GM12878 (cell line): ENCODE measurements around the gene FOSL1. TPM values are rescaled to one million over a fixed set of nuclear protein-coding genes. Genes with fewer than 3 reads are reported as not detected.

Experiments used
- ATAC-seq: fragments of 200-7000 bp; cut with Tn5 transposase; 3 replicates; pipeline ENCODE4 v1.9.1; 2020; ENCODE audit warnings: mild to moderate bottlenecking, moderate library complexity
- BruUV-seq: library from RNA; stranded (reverse); fragments of 400-500 nt; replicated peaks from 2 replicates; lab custom pipeline; 2021; lab: Mats Ljungman, UMichigan
- CTCF ChIA-PET: fragments of 300-600 bp; sonication (Branson Sonifier 250); formaldehyde crosslinking; extraction: SDS; loops from one replicate; lab custom pipeline; 2021; ENCODE audit warnings: inconsistent platforms; lab: Yijun Ruan, JAX
- POLR2A ChIA-PET: fragments of 350-600 bp; formaldehyde crosslinking; extraction: SDS; loops from one replicate; lab custom pipeline; 2021; ENCODE audit warnings: inconsistent platforms; lab: Charles Lee
- RAD21 ChIA-PET: fragments of 300-600 bp; sonication (Branson Sonifier 250); formaldehyde crosslinking; loops from one replicate; lab custom pipeline; 2023; ENCODE audit warnings: antibody characterized with exemption; ENCODE audit not compliant: unreplicated experiment; lab: Charles Lee
- SMC1A ChIA-PET: fragments of 300-600 bp; sonication (Branson Sonifier 250); formaldehyde crosslinking; loops from one replicate; lab custom pipeline; 2023; ENCODE audit not compliant: unreplicated experiment, uncharacterized antibody; lab: Charles Lee
- DNase-seq: peaks from one replicate; pipeline ENCODE4 v3.0.0-alpha.2; 2011; ENCODE audit warnings: low read depth, low spot score
- FAIRE-seq: peaks from 3 replicates; lab custom pipeline; 2011; peaks lifted over from hg19 to GRCh38; lab: Jason Lieb, UNC
- H2AFZ ChIP-seq: 2 replicates; pipeline ENCODE4 v1.6.0; 2011; ENCODE audit warnings: low read depth, low read length, control low read depth; ENCODE audit not compliant: control insufficient read depth
- H3K27ac ChIP-seq: 2 replicates; pipeline ENCODE4 v1.5.1; 2011; ENCODE audit warnings: control low read depth; ENCODE audit not compliant: control insufficient read depth, insufficient read depth
- H3K27me3 ChIP-seq, 2 experiments: replicated peaks in 1 of 2; 2 replicates each; pipeline versions ENCODE4 v1.6.0 to v1.6.1; 2011; ENCODE audit warnings: low read length in 1 of 2; ENCODE audit not compliant: control insufficient read depth in 2 of 2, insufficient read depth in 2 of 2
- H3K36me3 ChIP-seq, 2 experiments: 2 replicates each; pipeline ENCODE4 v1.5.1; 2011; ENCODE audit warnings: low read length in 1 of 2; ENCODE audit not compliant: control insufficient read depth in 2 of 2, insufficient read depth in 2 of 2
- H3K4me1 ChIP-seq: 2 replicates; pipeline ENCODE4 v1.6.1; 2011; ENCODE audit warnings: mild to moderate bottlenecking, low read length, moderate library complexity, mixed read lengths; ENCODE audit not compliant: control insufficient read depth, insufficient read depth
- H3K4me2 ChIP-seq: 2 replicates; pipeline ENCODE4 v1.6.0; 2011; ENCODE audit warnings: control low read depth; ENCODE audit not compliant: control insufficient read depth, insufficient read depth
- H3K4me3 ChIP-seq: fragments of 200-600 bp; sonication (generic); 2 replicates; pipeline ENCODE4 v1.5.1; 2016
- H3K79me2 ChIP-seq: 2 replicates; pipeline ENCODE4 v1.6.0; 2011; ENCODE audit warnings: low read length; ENCODE audit not compliant: control insufficient read depth, insufficient read depth
- H3K9ac ChIP-seq: 2 replicates; pipeline ENCODE4 v1.8.0; 2011; ENCODE audit warnings: low read length, control low read depth, mixed read lengths; ENCODE audit not compliant: control insufficient read depth, insufficient read depth
- H3K9me3 ChIP-seq: replicated peaks from 3 replicates; pipeline ENCODE4 v1.5.1; 2011; ENCODE audit warnings: mild to moderate bottlenecking, low read length; ENCODE audit not compliant: control insufficient read depth, insufficient read depth
- H4K20me1 ChIP-seq: 2 replicates; pipeline ENCODE4 v1.6.0; 2011; ENCODE audit not compliant: control insufficient read depth, insufficient read depth
- BHLHE40 ChIP-seq, 2 experiments: fragments of 450-650 bp in 1 of 2; IDR thresholded peaks; 2 replicates each; pipeline ENCODE4 v1.6.1; 2011 to 2017; ENCODE audit warnings: low read depth in 2 of 2, borderline replicate concordance in 1 of 2, improper control_type of control experiment in 1 of 2, low read length in 1 of 2, mild to moderate bottlenecking in 1 of 2
- CBFB ChIP-seq: IDR thresholded peaks from 2 replicates; pipeline ENCODE4 v1.6.1; 2016; ENCODE audit warnings: antibody characterized with exemption, low read depth
- GATAD2B ChIP-seq: fragments of 450-650 bp; conservative IDR thresholded peaks from 2 replicates; pipeline ENCODE4 v1.6.1; 2017; ENCODE audit warnings: low read depth, mild to moderate bottlenecking, moderate library complexity
- HSF1 ChIP-seq: fragments of 150-350 bp; IDR thresholded peaks from 2 replicates; pipeline ENCODE4 v1.6.1; 2014; ENCODE audit warnings: mild to moderate bottlenecking, low read depth, low read length
- JUND ChIP-seq: IDR thresholded peaks from 2 replicates; pipeline ENCODE4 v1.6.1; 2012; ENCODE audit warnings: low read depth, mild to moderate bottlenecking, low read length, improper control_type of control experiment, moderate library complexity
- POLR2A ChIP-seq: IDR thresholded peaks from 2 replicates; pipeline ENCODE4 v1.6.1; 2011; ENCODE audit warnings: low read depth, mild to moderate bottlenecking, low read length
- POU2F2 ChIP-seq: IDR thresholded peaks from 3 replicates; pipeline ENCODE4 v1.6.1; 2011; ENCODE audit warnings: low read depth, mild to moderate bottlenecking, low read length, borderline replicate concordance
- RFX5 ChIP-seq: IDR thresholded peaks from 2 replicates; pipeline ENCODE4 v1.6.1; 2011; ENCODE audit warnings: low read depth, low read length, improper control_type of control experiment
- SMAD5 ChIP-seq: IDR thresholded peaks from 2 replicates; pipeline ENCODE4 v1.6.1; 2016; ENCODE audit warnings: antibody characterized with exemption, low read depth
- TAF1 ChIP-seq: IDR thresholded peaks from 2 replicates; pipeline ENCODE4 v1.6.1; 2011; ENCODE audit warnings: mild to moderate bottlenecking, low read depth, low read length, borderline replicate concordance
- USF2 ChIP-seq: IDR thresholded peaks from 2 replicates; pipeline ENCODE4 v1.6.1; 2011; ENCODE audit warnings: low read depth, low read length, improper control_type of control experiment, borderline replicate concordance
- WGBS: methylation state at CpG from one replicate; pipeline ENCODE4 v1.1.6; 2016; ENCODE audit warnings: low lambda C conversion rate; ENCODE audit not compliant: insufficient replicate concordance, insufficient coverage; ENCODE audit errors: missing lambda C conversion rate; 5-methylcytosine and 5-hydroxymethylcytosine counted together
- in situ Hi-C: fragments of 300-500 bp; cut with MboI; formaldehyde crosslinking; loops from 9 replicates; pipeline ENCODE4 v1.14.3; 2018; ENCODE audit warnings: mixed read lengths
- intact Hi-C: fragments of 100-400 bp; cut with micrococcal nuclease; formaldehyde crosslinking; loops from one replicate; pipeline ENCODE4 v1.14.2; 2022; ENCODE audit not compliant: unreplicated experiment
- polyA plus RNA-seq, 11 experiments: library from polyadenylated mRNA; depleted of rRNA in 4 of 11; unstranded in 6 of 11; stranded (reverse) in 5 of 11; fragments of >200 nt; fragmentation: Nextera tagmentation in 4 of 11; fragmentation: Illumina TruSeq in 1 of 11; extraction: Ambion mirVana in 4 of 11; extraction: Trizol in 1 of 11; gene quantifications; 1 replicate in 1 of 11; 2 replicates in 10 of 11; pipeline versions ENCODE4 v1.2.1 to v1.2.3, GENCODE V29; 2011 to 2016; ENCODE audit warnings: inconsistent platforms in 2 of 11, missing spikeins in 2 of 11, low read depth in 1 of 11
- total RNA-seq, 4 experiments: library from RNA; depleted of rRNA in 3 of 4; stranded (reverse); fragments of >200 nt in 3 of 4; fragmentation: Illumina TruSeq in 1 of 4; extraction: Trizol in 1 of 4; gene quantifications; 2 replicates each; pipeline versions ENCODE4 v1.2.1 to v1.2.3, GENCODE V29; 2013 to 2021
- TF ChIP-seq, protein P1 (sequence below): IDR thresholded peaks from 2 replicates; pipeline ENCODE4 v1.6.1; 2011; ENCODE audit warnings: low read depth, mild to moderate bottlenecking, low read length, moderate library complexity, borderline replicate concordance; ENCODE audit errors: extremely low read depth
- TF ChIP-seq, protein P2 (sequence below): fragments of 450-650 bp; IDR thresholded peaks from 2 replicates; pipeline ENCODE4 v1.6.1; 2016; ENCODE audit warnings: mild to moderate bottlenecking, moderate library complexity, borderline replicate concordance

The FOSL1 gene
- total and polyA plus RNA-seq, 10 of the 15 experiments (the other 5 are each of a cell fraction or from before 2014, with no cell fraction given), result 0.82 to 5.4 (median 2.1) TPM

DNA sequence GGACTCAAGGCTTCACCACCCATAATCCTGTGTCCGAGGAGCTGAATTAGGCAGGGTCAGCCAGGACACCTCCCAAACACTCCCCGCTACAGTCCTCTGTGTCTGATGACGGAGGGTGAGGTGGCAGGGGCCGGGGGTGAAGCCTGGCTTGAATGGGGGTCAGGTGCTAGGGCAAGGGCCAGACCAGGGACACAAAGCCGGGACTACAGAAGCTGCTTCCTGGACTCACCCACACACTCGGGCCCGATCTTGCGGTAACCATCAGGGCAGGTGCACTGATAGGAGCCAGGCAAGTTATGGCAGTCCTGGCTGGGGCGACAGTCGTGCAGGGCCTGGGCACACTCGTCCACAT is 29.9 kb downstream of the FOSL1 start:
- POLR2A ChIA-PET, result interaction anchor here (0.6 to 4.5 kb wide), 2 partner anchors 10 to 17 kb away, joined by 3 to 44 read pairs; partner anchors contain the start of gene MUS81
- RAD21 ChIA-PET, result interaction anchor here (1.0 kb wide), 1 partner anchor 18 kb away, joined by 3 read pairs; the partner anchor contains the start of gene FIBP
- WGBS, result 44% methylated on average over 8 of the region's 11 CpGs
- H3K4me1 ChIP-seq, result peaks cover 11% of the 10 kb centered on the region
- no peaks in the 10 kb centered on the region for H3K27me3 ChIP-seq
- peaks cover 8 to 14% of the 10 kb centered on the region in 2 experiments for H3K36me3 ChIP-seq
- BruUV-seq, result no TSS peak
- no peak overlapping the region for H3K9ac ChIP-seq
- DNase-seq (no peak), FAIRE-seq (no peak)
- H3K79me2 ChIP-seq, result no peaks in the 10 kb centered on the region
- no peak overlapping the region for H3K27ac ChIP-seq
- TF ChIP-seq TAF1 (no peak), CBFB (0 out of 2 replicates have a peak, but pooled peaks have one; percentile 12), BHLHE40 (IDR thresholded peaks at IDR 0.05; ENCODE audit: borderline replicate concordance in 1 of 2, low read depth in 2 of 2, low read length in 1 of 2) (no peak), POU2F2 (no peak), HSF1 (no peak), JUND (no peak), USF2 (no peak), SMAD5 (no peak), GATAD2B (no peak), POLR2A (peak; percentile 73; the same call in 1 of the 2 replicates), RFX5 (no peak)
- TF ChIP-seq, protein P1, sequence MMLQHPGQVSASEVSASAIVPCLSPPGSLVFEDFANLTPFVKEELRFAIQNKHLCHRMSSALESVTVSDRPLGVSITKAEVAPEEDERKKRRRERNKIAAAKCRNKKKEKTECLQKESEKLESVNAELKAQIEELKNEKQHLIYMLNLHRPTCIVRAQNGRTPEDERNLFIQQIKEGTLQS, result no peak
- TF ChIP-seq, protein P2, sequence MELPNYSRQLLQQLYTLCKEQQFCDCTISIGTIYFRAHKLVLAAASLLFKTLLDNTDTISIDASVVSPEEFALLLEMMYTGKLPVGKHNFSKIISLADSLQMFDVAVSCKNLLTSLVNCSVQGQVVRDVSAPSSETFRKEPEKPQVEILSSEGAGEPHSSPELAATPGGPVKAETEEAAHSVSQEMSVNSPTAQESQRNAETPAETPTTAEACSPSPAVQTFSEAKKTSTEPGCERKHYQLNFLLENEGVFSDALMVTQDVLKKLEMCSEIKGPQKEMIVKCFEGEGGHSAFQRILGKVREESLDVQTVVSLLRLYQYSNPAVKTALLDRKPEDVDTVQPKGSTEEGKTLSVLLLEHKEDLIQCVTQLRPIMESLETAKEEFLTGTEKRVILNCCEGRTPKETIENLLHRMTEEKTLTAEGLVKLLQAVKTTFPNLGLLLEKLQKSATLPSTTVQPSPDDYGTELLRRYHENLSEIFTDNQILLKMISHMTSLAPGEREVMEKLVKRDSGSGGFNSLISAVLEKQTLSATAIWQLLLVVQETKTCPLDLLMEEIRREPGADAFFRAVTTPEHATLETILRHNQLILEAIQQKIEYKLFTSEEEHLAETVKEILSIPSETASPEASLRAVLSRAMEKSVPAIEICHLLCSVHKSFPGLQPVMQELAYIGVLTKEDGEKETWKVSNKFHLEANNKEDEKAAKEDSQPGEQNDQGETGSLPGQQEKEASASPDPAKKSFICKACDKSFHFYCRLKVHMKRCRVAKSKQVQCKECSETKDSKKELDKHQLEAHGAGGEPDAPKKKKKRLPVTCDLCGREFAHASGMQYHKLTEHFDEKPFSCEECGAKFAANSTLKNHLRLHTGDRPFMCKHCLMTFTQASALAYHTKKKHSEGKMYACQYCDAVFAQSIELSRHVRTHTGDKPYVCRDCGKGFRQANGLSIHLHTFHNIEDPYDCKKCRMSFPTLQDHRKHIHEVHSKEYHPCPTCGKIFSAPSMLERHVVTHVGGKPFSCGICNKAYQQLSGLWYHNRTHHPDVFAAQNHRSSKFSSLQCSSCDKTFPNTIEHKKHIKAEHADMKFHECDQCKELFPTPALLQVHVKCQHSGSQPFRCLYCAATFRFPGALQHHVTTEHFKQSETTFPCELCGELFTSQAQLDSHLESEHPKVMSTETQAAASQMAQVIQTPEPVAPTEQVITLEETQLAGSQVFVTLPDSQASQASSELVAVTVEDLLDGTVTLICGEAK, result no peak
- TF ChIP-seq, all 136 proteins: peak for 2
- intact Hi-C loops, result no loop called here
- Histone ChIP-seq H2AFZ (no peak overlapping the region), H4K20me1 (no peaks in the 10 kb centered on the region), H3K4me2 (no peak overlapping the region), H3K9me3 (no peaks in the 10 kb centered on the region), H3K4me3 (no peak overlapping the region)
- SMC1A ChIA-PET, result interaction anchor here (2.3 kb wide), 1 partner anchor 10 kb away, joined by 7 read pairs; the partner anchor contains the start of gene MUS81
- ATAC-seq, result no peak
- CTCF ChIA-PET, result interaction anchor here (1.1 to 4.5 kb wide), 4 partner anchors 10 to 90 kb away, joined by 3 to 41 read pairs (median 15); partner anchors contain the start of genes CCDC85B, CFL1 and MUS81
- in situ Hi-C loops, result loop anchor here (25.0 kb wide), 1 partner anchor 1633 kb away; the partner anchor contains the start of genes DNAJC4, FKBP2, NUDT22 and PPP1R14B
